ENCODE results near the gene FBXL14. TPM values are rescaled to one million over a fixed set of nuclear protein-coding genes. Genes with fewer than 3 reads are reported as not detected.

The FBXL14 gene
- total and polyA plus RNA-seq, 7 experiments from 2014 or later = 15.1 to 43.8 (median 28.1) TPM

DNA sequence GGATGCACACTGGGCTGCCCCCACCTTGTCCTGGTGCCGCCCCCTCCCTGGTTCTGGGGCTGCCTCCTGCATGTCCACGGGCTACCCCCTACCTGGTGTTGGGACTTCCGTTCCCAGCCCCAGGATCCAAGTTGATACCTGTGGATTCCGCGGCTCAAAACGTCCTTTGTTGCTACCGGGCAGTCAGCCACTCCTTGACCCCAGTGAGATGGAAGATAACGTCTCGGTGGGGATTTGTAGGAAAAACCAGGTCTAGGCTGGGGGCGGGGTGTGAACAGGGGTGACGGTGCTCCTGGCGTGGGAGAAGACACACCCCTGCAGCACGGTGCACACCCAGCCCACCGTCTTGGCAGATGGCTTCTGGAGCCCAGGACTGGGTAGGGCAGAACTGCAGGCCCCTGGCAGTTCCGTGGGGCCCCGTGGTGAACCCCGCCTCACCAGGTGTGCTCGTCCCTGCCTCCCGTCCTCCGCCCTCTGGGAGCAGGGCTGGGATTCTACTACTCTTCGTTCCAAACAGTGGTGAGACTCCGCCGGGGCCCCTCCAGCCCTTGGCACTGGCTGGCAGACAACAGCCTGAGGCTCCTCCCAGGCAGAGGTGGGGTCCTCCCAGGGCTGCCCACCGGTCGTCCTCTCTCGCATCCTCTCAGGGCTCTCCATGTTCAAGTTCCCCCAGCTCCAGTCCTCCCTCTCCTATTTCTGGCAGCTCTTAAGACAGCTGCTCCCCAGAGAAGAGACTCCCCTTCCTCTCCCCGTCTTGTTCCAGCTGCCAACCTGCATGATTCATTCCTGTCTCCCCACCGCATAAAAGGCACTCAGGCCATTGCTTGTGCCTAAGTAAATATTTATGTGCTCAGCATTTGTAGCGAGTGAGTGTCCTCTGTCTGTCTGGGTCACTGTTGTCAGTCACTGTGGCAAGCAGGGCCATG is 75.5 kb downstream of the FBXL14 start:
- ATAC-seq = no peak
- H3K27ac Mint-ChIP-seq = no peak overlapping the region
- no peak for DNase-seq
- H3K4me3 Mint-ChIP-seq = no peak overlapping the region
- Histone ChIP-seq H3K4me3 (ENCODE audit: low read length) (no peak overlapping the region), H3K27me3 (ENCODE audit: control insufficient read depth in 2 of 2, insufficient read depth in 2 of 2, low read length in 2 of 2) (no peaks in the 10 kb centered on the region), H3K27ac (ENCODE audit: low read depth, low read length) (no peak overlapping the region), H3K36me3 (ENCODE audit: control insufficient read depth in 2 of 3, insufficient read depth in 3 of 3, low read length in 3 of 3) (no peaks in the 10 kb centered on the region), H3K9me3 (ENCODE audit: control insufficient read depth in 2 of 3, low read length in 3 of 3) (no peaks in the 10 kb centered on the region), H3K4me1 (ENCODE audit: control insufficient read depth in 2 of 2, insufficient read depth in 2 of 2, low read length in 2 of 2) (no peaks in the 10 kb centered on the region)
- peaks cover 11 to 51% (median 17%) of the 10 kb centered on the region in 5 donors for H3K27me3 Mint-ChIP-seq
- H3K36me3 Mint-ChIP-seq = peaks cover 0 to 1% (median 0%) of the 10 kb centered on the region in 5 donors
- peaks cover 0 to 14% (median 4%) of the 10 kb centered on the region in 11 donors for H3K9me3 Mint-ChIP-seq
- intact Hi-C loops (cut with micrococcal nuclease) = no loop called here
- peaks cover 0 to 2% (median 0%) of the 10 kb centered on the region in 7 donors for H3K4me1 Mint-ChIP-seq
- POLR2A ChIA-PET = no interaction called here
- CTCF ChIA-PET = no interaction called here

- ChIA-PET CTCF (no interaction called here), POLR2A (no interaction called here)
- intact Hi-C loops (cut with micrococcal nuclease) = no loop called here
- Histone ChIP-seq H3K4me1 (ENCODE audit: control insufficient read depth in 2 of 2, insufficient read depth in 2 of 2, low read length in 2 of 2) (no peaks in the 10 kb centered on the region), H3K27me3 (ENCODE audit: control insufficient read depth in 2 of 2, insufficient read depth in 2 of 2, low read length in 2 of 2) (no peaks in the 10 kb centered on the region), H3K27ac (ENCODE audit: low read depth, low read length) (no peak overlapping the region), H3K36me3 (ENCODE audit: control insufficient read depth in 2 of 3, insufficient read depth in 3 of 3, low read length in 3 of 3) (no peaks in the 10 kb centered on the region), H3K9me3 (ENCODE audit: control insufficient read depth in 2 of 3, low read length in 3 of 3) (no peaks in the 10 kb centered on the region), H3K4me3 (ENCODE audit: low read length) (no peak overlapping the region)
- H3K4me1 Mint-ChIP-seq = no peaks in the 10 kb centered on the region
- peaks cover 7 to 53% (median 13%) of the 10 kb centered on the region in 5 donors for H3K27me3 Mint-ChIP-seq
- H3K36me3 Mint-ChIP-seq = no peaks in the 10 kb centered on the region
- ATAC-seq (no peak), DNase-seq (no peak)
- peaks cover 0 to 15% (median 4%) of the 10 kb centered on the region in 11 donors for H3K9me3 Mint-ChIP-seq
- H3K27ac Mint-ChIP-seq = no peak overlapping the region
- no peak overlapping the region for H3K4me3 Mint-ChIP-seq
Measured at GRCh38 chr12:1517734-1518525, 76.5 kb downstream of the FBXL14 start.

DNA sequence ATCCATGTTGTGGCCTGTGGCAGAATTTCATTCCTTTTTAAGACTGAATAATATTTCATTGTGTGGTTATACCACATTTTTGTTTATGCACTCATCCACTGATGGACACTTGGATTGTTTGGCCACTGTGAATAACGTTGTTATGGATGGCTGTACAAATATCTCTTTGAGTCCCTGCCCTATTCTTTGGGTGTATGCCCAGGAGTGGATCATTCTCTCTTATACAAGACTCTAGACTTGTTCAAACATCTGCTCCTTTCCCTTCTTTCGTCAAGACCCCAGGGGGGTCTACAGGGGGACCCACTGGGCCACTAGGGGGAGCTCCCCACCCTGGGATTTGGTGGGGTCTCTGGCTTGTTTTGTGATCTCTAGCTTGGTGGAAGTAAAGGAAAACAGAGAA is 77.4 kb downstream of the FBXL14 start:
- H3K4me3 Mint-ChIP-seq = no peak overlapping the region
- ATAC-seq (no peak), DNase-seq (peak in 1 of 9 donors; percentile 16)
- H3K4me3 ChIP-seq (ENCODE audit: low read length) = no peak overlapping the region
- no peaks in the 10 kb centered on the region for H3K4me1 Mint-ChIP-seq
- H3K9me3 Mint-ChIP-seq = peaks cover 0 to 15% (median 4%) of the 10 kb centered on the region in 11 donors
- H3K4me1 ChIP-seq (ENCODE audit: control insufficient read depth in 2 of 2, insufficient read depth in 2 of 2, low read length in 2 of 2) = no peaks in the 10 kb centered on the region
- H3K9me3 ChIP-seq (ENCODE audit: control insufficient read depth in 2 of 3, low read length in 3 of 3) = no peaks in the 10 kb centered on the region
- H3K27me3 Mint-ChIP-seq = peaks cover 7 to 59% (median 17%) of the 10 kb centered on the region in 5 donors
- H3K36me3 Mint-ChIP-seq = no peaks in the 10 kb centered on the region
- H3K27me3 ChIP-seq (ENCODE audit: control insufficient read depth in 2 of 2, insufficient read depth in 2 of 2, low read length in 2 of 2) = no peaks in the 10 kb centered on the region
- CTCF ChIA-PET = no interaction called here
- intact Hi-C loops (cut with micrococcal nuclease) = no loop called here
- no peak overlapping the region for H3K27ac ChIP-seq (ENCODE audit: low read depth, low read length)
- no peak overlapping the region for H3K27ac Mint-ChIP-seq
- no peaks in the 10 kb centered on the region for H3K36me3 ChIP-seq (ENCODE audit: control insufficient read depth in 2 of 3, insufficient read depth in 3 of 3, low read length in 3 of 3)
- POLR2A ChIA-PET = no interaction called here

Other genes with a start within 250 kb of the FBXL14 start
- under 1 TPM in 3 of 5 experiments, not detected in 2; 0.29 to 0.92 (median 0.37) TPM for gene WNT5B, start 34.6 kb upstream of the FBXL14 start, total RNA-seq
- gene WNT5B, start 34.6 kb upstream of the FBXL14 start, polyA plus RNA-seq = not detected
- 10 to 100 TPM; 19.8 to 51.4 (median 36.4) TPM for gene ADIPOR2, start 96.5 kb upstream of the FBXL14 start, total RNA-seq
- gene ADIPOR2, start 96.5 kb upstream of the FBXL14 start, polyA plus RNA-seq = 1 to 10 TPM; 2.2 to 3.3 TPM
- gene LRTM2, start 226.0 kb upstream of the FBXL14 start, total RNA-seq = under 1 TPM in 1 of 5 experiments, not detected in 4; 0.12 TPM
- gene LRTM2, start 226.0 kb upstream of the FBXL14 start, polyA plus RNA-seq = not detected

Measured in naive thymus-derived CD4-positive, alpha-beta T cell (primary cell).